HEK293 (cell line): ENCODE results near the gene TMEM184C.

Experiments
- CTCF ChIP-seq: fragments of 450-650 bp; formaldehyde crosslinking; IDR thresholded peaks from 2 replicates; pipeline ENCODE4 v1.5.1; 2016; ENCODE audit warnings: missing biosample characterization, missing genetic modification characterization
- ELK4 ChIP-seq: IDR thresholded peaks from 2 replicates; pipeline ENCODE4 v1.6.1; 2011; ENCODE audit warnings: mild to moderate bottlenecking, low read depth, low read length, borderline replicate concordance
- GLI4 ChIP-seq: fragments of 450-650 bp; formaldehyde crosslinking; IDR thresholded peaks from 2 replicates; pipeline ENCODE4 v1.5.1; 2016; ENCODE audit warnings: missing biosample characterization, missing genetic modification characterization
- REST ChIP-seq: fragments of 450-650 bp; formaldehyde crosslinking; IDR thresholded peaks from 2 replicates; pipeline ENCODE4 v1.5.1; 2016; ENCODE audit warnings: missing biosample characterization, missing genetic modification characterization
- ZFP41 ChIP-seq: fragments of 450-650 bp; formaldehyde crosslinking; IDR thresholded peaks from 2 replicates; pipeline ENCODE4 v1.5.1; 2016; ENCODE audit warnings: missing biosample characterization, missing genetic modification characterization, borderline replicate concordance
- ZNF239 ChIP-seq: fragments of 450-650 bp; formaldehyde crosslinking; IDR thresholded peaks from 2 replicates; pipeline ENCODE4 v1.5.1; 2016; ENCODE audit warnings: missing biosample characterization, missing genetic modification characterization
- ZNF274 ChIP-seq, 2 experiments: fragments of 200-500 bp in 1 of 2; fragments of 450-650 bp in 1 of 2; sonication (Bioruptor generic) in 1 of 2; formaldehyde crosslinking in 1 of 2; IDR thresholded peaks; 2 replicates each; pipeline versions ENCODE4 v1.5.1 to v1.6.1; 2014 to 2016; ENCODE audit warnings: borderline replicate concordance in 1 of 2, inconsistent platforms in 1 of 2, low read length in 1 of 2, missing biosample characterization in 1 of 2, missing genetic modification characterization in 1 of 2
- ZNF362 ChIP-seq: fragments of 450-650 bp; formaldehyde crosslinking; IDR thresholded peaks from 2 replicates; pipeline ENCODE4 v1.5.1; 2016; ENCODE audit warnings: missing biosample characterization, missing genetic modification characterization
- ZNF510 ChIP-seq: fragments of 450-650 bp; formaldehyde crosslinking; IDR thresholded peaks from 2 replicates; pipeline ENCODE4 v1.5.1; 2018; ENCODE audit warnings: mild to moderate bottlenecking, missing genetic modification characterization, missing biosample characterization; ENCODE audit not compliant: insufficient replicate concordance
- ZNF513 ChIP-seq: fragments of 450-650 bp; IDR thresholded peaks from 2 replicates; pipeline ENCODE4 v1.5.1; 2018; ENCODE audit warnings: missing biosample characterization, missing genetic modification characterization
- ZNF792 ChIP-seq: fragments of 450-650 bp; formaldehyde crosslinking; IDR thresholded peaks from 2 replicates; pipeline ENCODE4 v1.5.1; 2016; ENCODE audit warnings: missing biosample characterization, missing genetic modification characterization

- TF ChIP-seq CTCF (tag by site-specific recombination), result no peak
- TF ChIP-seq ZNF274 (IDR thresholded peaks at IDR 0.05; ENCODE audit: low read length), result no peak
- TF ChIP-seq ZNF274 (tag by site-specific recombination; IDR thresholded peaks at IDR 0.05; ENCODE audit: borderline replicate concordance), result no peak
- no peak for TF ChIP-seq GLI4 (tag by site-specific recombination)
- no peak for TF ChIP-seq ZNF239 (tag by site-specific recombination)
- TF ChIP-seq ZNF513, result no peak
- TF ChIP-seq ELK4, result no peak
- no peak for TF ChIP-seq ZNF510 (tag by site-specific recombination)
- no peak for TF ChIP-seq ZNF362 (tag by site-specific recombination)
- TF ChIP-seq REST (tag by site-specific recombination), result no peak
- no peak for TF ChIP-seq ZFP41 (tag by site-specific recombination)
- no peak for TF ChIP-seq ZNF792 (tag by site-specific recombination)
Measured at GRCh38 chr4:147674496-147674895, 57.3 kb downstream of the TMEM184C start.
